ENCODE measurements around the gene APOBEC4. TPM values are rescaled to one million over a fixed set of nuclear protein-coding genes. Genes with fewer than 3 reads are reported as not detected.

The APOBEC4 gene
- total and polyA plus RNA-seq, 7 experiments from 2014 or later: 0.19 TPM; not detected in 6

DNA sequence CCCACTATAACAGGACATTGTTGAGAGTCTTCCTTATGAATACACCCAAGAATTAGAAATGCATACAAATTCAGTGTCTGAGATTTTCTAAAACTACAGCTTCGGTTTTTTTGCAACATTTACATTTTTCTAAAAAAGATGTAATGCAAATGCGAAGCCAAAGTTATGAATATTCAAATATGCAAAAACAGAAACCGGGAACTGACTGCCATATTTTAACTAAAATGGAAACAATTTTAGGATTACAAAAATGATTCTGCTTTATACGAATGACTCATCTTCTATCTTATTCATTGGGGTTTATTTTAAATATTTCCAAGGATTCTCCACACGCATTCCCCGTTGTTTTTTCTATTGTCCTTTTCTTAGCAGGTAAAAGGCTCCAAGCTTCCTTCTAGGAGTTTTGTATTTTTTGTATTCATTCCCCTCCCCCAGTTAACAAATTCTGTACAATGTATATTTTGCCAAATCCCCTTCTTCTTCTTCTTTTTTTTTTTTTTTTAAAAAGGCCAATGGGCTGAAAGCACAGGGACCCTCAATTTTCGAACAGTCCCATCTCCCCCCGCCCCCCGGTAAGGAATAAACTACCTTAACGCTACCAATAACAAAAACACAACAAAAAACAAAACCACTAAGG, 18.6 kb downstream of the APOBEC4 start:
- Mint-ChIP-seq H3K27ac (peak overlapping the region; percentile 37 to 99 (median 90)), H3K27me3 (peaks cover 0 to 21% (median 0%) of the 10 kb centered on the region in 5 donors), H3K4me3 (peak overlapping the region; percentile 89 to 100 (median 100)), H3K9me3 (peaks cover 0 to 3% (median 0%) of the 10 kb centered on the region in 11 donors), H3K36me3 (peaks cover 10 to 28% (median 12%) of the 10 kb centered on the region in 5 donors), H3K4me1 (peaks cover 22 to 57% (median 51%) of the 10 kb centered on the region in 7 donors)
- Histone ChIP-seq H3K36me3 (ENCODE audit: control insufficient read depth in 2 of 3, insufficient read depth in 3 of 3, low read length in 3 of 3) (peaks cover 9 to 13% (median 10%) of the 10 kb centered on the region in 3 experiments), H3K27me3 (ENCODE audit: control insufficient read depth in 2 of 2, insufficient read depth in 2 of 2, low read length in 2 of 2) (no peaks in the 10 kb centered on the region), H3K27ac (ENCODE audit: low read depth, low read length) (peak overlapping the region; percentile 80), H3K4me1 (ENCODE audit: control insufficient read depth in 2 of 2, insufficient read depth in 2 of 2, low read length in 2 of 2) (peaks cover 19 to 31% of the 10 kb centered on the region in 2 donors), H3K9me3 (ENCODE audit: control insufficient read depth in 2 of 3, low read length in 3 of 3) (no peaks in the 10 kb centered on the region), H3K4me3 (ENCODE audit: low read length) (peak overlapping the region; percentile 94)
- no peak for ATAC-seq
- peak in 2 of 9 donors; percentile 9 to 10 for DNase-seq
- CTCF ChIA-PET: interaction anchor here (0.6 to 1.9 kb wide), 10 partner anchors 12 to 1989 kb away, joined by 3 to 10 read pairs (median 4); no protein-coding TSS in a partner anchor
- intact Hi-C loops (cut with micrococcal nuclease): loop anchor here (1.0 to 10.0 kb wide), 18 partner anchors 44 to 1930 kb away; partner anchors contain the start of genes SMG7 (in 2 of the 2), SWT1 (in 2 of the 2), TRMT1L (in 2 of the 2) and TSEN15 (in 2 of the 2)
- POLR2A ChIA-PET: interaction anchor here (0.7 to 3.0 kb wide), 5 partner anchors 14 to 1631 kb away, joined by 3 to 10 read pairs (median 3); partner anchors contain the start of gene SMG7

DNA sequence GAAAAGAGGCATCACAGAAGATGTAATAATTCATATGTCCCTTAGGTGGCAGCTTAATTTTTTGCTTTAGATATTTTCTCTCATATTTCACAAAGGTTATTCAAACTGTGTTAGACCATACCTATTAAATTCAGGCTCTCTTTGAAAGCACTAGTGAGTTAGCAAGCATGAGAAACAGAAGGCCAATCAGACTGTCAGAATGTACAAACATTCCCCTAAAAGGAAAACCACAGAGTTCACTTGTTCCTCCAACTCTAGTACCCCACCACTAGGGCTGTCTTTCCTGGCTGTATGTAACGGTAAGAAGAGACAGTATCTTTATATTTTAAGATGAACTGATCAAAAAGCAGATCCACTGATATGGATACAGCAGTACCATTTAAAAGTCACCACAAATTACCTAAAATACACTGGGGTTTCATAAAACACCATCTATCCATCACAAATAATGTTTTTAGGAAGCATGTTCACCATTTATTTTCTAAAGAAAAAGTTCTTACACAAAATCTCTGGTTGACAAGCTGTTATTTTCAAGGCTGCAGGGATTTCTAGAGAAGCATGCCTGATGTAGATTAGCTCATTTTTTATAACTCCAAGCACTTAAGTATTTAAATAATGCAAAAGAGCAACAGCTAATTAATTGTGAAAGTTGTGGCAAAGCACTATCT, 19.3 kb downstream of the APOBEC4 start:
- H3K4me3 Mint-ChIP-seq: peak overlapping the region; percentile 89 to 100 (median 100)
- intact Hi-C loops (cut with micrococcal nuclease): loop anchor here (1.0 to 10.0 kb wide), 14 partner anchors 11 to 1931 kb away; partner anchors contain the start of genes SWT1 (in 2 of the 2), TRMT1L (in 2 of the 2), C1orf21 (in 1 of the 2) and EDEM3 (in 1 of the 2)
- peak overlapping the region; percentile 37 to 99 (median 90) for H3K27ac Mint-ChIP-seq
- peaks cover 28 to 62% (median 57%) of the 10 kb centered on the region in 7 donors for H3K4me1 Mint-ChIP-seq
- ChIA-PET CTCF (interaction anchor here (0.6 to 1.9 kb wide), 10 partner anchors 13 to 1990 kb away, joined by 3 to 10 read pairs (median 4); no protein-coding TSS in a partner anchor), POLR2A (interaction anchor here (0.7 to 3.0 kb wide), 4 partner anchors 13 to 1632 kb away, joined by 3 to 10 read pairs (median 3); partner anchors contain the start of gene SMG7)
- peaks cover 11 to 16% (median 13%) of the 10 kb centered on the region in 3 experiments for H3K36me3 ChIP-seq (ENCODE audit: control insufficient read depth in 2 of 3, insufficient read depth in 3 of 3, low read length in 3 of 3)
- H3K27me3 Mint-ChIP-seq: peaks cover 0 to 20% (median 0%) of the 10 kb centered on the region in 5 donors
- DNase-seq (peak in 7 of 9 donors; percentile 52 to 71 (median 68)), ATAC-seq (peak; percentile 55)
- peaks cover 0 to 3% (median 0%) of the 10 kb centered on the region in 11 donors for H3K9me3 Mint-ChIP-seq
- no peaks in the 10 kb centered on the region for H3K9me3 ChIP-seq (ENCODE audit: control insufficient read depth in 2 of 3, low read length in 3 of 3)
- peaks cover 10 to 29% (median 13%) of the 10 kb centered on the region in 5 donors for H3K36me3 Mint-ChIP-seq
- peak overlapping the region; percentile 80 for H3K27ac ChIP-seq (ENCODE audit: low read depth, low read length)
- H3K4me1 ChIP-seq (ENCODE audit: control insufficient read depth in 2 of 2, insufficient read depth in 2 of 2, low read length in 2 of 2): peaks cover 19 to 32% of the 10 kb centered on the region in 2 donors
- no peaks in the 10 kb centered on the region for H3K27me3 ChIP-seq (ENCODE audit: control insufficient read depth in 2 of 2, insufficient read depth in 2 of 2, low read length in 2 of 2)
- H3K4me3 ChIP-seq (ENCODE audit: low read length): peak overlapping the region; percentile 94

DNA sequence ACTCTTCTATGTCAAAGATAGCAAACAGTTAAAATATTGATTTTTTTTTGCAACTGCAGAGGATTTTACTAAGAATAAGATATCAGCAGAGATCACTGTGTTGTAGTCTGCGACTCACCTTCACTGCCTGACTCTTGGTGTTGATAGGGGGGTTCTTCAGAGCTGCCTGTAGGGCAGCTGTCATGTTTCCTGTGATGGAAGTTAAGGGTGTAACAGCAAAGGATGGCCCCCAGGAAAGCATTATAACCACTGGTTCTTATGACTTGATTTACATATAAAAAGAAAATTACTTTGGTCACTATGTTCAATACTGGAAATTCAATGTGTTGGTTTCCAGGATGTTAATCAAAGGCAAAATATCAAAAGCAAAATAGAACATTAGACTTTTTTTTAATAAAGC, 20.2 kb downstream of the APOBEC4 start:
- DNase-seq (peak in 1 of 9 donors; percentile 10), ATAC-seq (no peak)
- peak overlapping the region; percentile 94 for H3K4me3 ChIP-seq (ENCODE audit: low read length)
- H3K27ac ChIP-seq (ENCODE audit: low read depth, low read length): peak overlapping the region; percentile 80
- H3K4me3 Mint-ChIP-seq: peak overlapping the region; percentile 89 to 100 (median 100)
- intact Hi-C loops (cut with micrococcal nuclease): loop anchor here (1.0 to 10.0 kb wide), 9 partner anchors 10 to 1932 kb away; partner anchors contain the start of genes C1orf21 (in 1 of the 2) and RGS16 (in 1 of the 2)
- H3K4me1 ChIP-seq (ENCODE audit: control insufficient read depth in 2 of 2, insufficient read depth in 2 of 2, low read length in 2 of 2): peaks cover 19 to 38% of the 10 kb centered on the region in 2 donors
- peaks cover 0 to 14% (median 0%) of the 10 kb centered on the region in 5 donors for H3K27me3 Mint-ChIP-seq
- H3K27me3 ChIP-seq (ENCODE audit: control insufficient read depth in 2 of 2, insufficient read depth in 2 of 2, low read length in 2 of 2): no peaks in the 10 kb centered on the region
- peak overlapping the region; percentile 20 to 99 (median 62) for H3K27ac Mint-ChIP-seq
- CTCF ChIA-PET: interaction anchor here (0.9 to 1.9 kb wide), 4 partner anchors 22 to 284 kb away, joined by 3 to 11 read pairs (median 9); no protein-coding TSS in a partner anchor
- POLR2A ChIA-PET: interaction anchor here (1.1 to 3.0 kb wide), 2 partner anchors 15 to 161 kb away, joined by 3 to 10 read pairs; partner anchors contain the start of gene SMG7
- H3K4me1 Mint-ChIP-seq: peaks cover 35 to 71% (median 61%) of the 10 kb centered on the region in 7 donors
- no peaks in the 10 kb centered on the region for H3K9me3 ChIP-seq (ENCODE audit: control insufficient read depth in 2 of 3, low read length in 3 of 3)
- H3K9me3 Mint-ChIP-seq: peaks cover 0 to 3% (median 0%) of the 10 kb centered on the region in 11 donors
- H3K36me3 Mint-ChIP-seq: peaks cover 10 to 37% (median 20%) of the 10 kb centered on the region in 5 donors
- peaks cover 17 to 23% (median 17%) of the 10 kb centered on the region in 3 experiments for H3K36me3 ChIP-seq (ENCODE audit: control insufficient read depth in 2 of 3, insufficient read depth in 3 of 3, low read length in 3 of 3)

DNA sequence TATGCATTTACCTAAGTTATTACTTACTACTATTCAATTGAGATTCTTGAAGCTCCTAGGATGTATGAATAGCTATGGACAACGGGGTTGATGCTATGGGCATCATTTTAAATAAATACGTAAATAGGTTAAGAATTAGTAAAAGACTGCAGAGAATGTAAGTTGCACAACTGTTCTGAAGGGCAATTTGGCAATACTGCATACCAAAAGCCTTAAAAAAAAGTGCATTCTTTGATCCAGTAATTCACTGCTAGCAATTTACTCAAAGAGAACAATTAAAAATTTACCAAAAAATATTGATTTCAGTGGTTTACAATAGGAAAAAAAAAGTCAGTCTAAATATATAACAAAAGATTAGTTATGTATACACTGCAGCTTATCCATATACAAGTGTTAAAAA, 21.0 kb downstream of the APOBEC4 start:
- Histone ChIP-seq H3K4me3 (ENCODE audit: low read length) (no peak overlapping the region), H3K36me3 (ENCODE audit: control insufficient read depth in 2 of 3, insufficient read depth in 3 of 3, low read length in 3 of 3) (peaks cover 17 to 23% (median 17%) of the 10 kb centered on the region in 3 experiments), H3K27me3 (ENCODE audit: control insufficient read depth in 2 of 2, insufficient read depth in 2 of 2, low read length in 2 of 2) (no peaks in the 10 kb centered on the region), H3K4me1 (ENCODE audit: control insufficient read depth in 2 of 2, insufficient read depth in 2 of 2, low read length in 2 of 2) (peaks cover 19 to 38% of the 10 kb centered on the region in 2 donors), H3K9me3 (ENCODE audit: control insufficient read depth in 2 of 3, low read length in 3 of 3) (no peaks in the 10 kb centered on the region), H3K27ac (ENCODE audit: low read depth, low read length) (peak overlapping the region; percentile 80)
- DNase-seq (no peak), ATAC-seq (no peak)
- ChIA-PET POLR2A (interaction anchor here (1.0 to 3.0 kb wide), 3 partner anchors 12 to 160 kb away, joined by 3 to 10 read pairs (median 4); partner anchors contain the start of gene SMG7), CTCF (interaction anchor here (0.6 to 1.8 kb wide), 3 partner anchors 23 to 1473 kb away, joined by 3 to 11 read pairs (median 3); no protein-coding TSS in a partner anchor)
- Mint-ChIP-seq H3K4me1 (peaks cover 35 to 71% (median 64%) of the 10 kb centered on the region in 7 donors), H3K4me3 (peak overlapping the region; percentile 30 to 100 (median 80)), H3K27ac (peak overlapping the region in 3 of 9 donors; percentile 47 to 74 (median 68)), H3K36me3 (peaks cover 10 to 37% (median 20%) of the 10 kb centered on the region in 5 donors), H3K27me3 (peaks cover 0 to 12% (median 0%) of the 10 kb centered on the region in 5 donors), H3K9me3 (peaks cover 0 to 3% (median 0%) of the 10 kb centered on the region in 11 donors)
- intact Hi-C loops (cut with micrococcal nuclease): loop anchor here (2.0 to 10.0 kb wide), 4 partner anchors 89 to 1933 kb away; partner anchors contain the start of genes C1orf21 (in 1 of the 2) and RGS16 (in 1 of the 2)

DNA sequence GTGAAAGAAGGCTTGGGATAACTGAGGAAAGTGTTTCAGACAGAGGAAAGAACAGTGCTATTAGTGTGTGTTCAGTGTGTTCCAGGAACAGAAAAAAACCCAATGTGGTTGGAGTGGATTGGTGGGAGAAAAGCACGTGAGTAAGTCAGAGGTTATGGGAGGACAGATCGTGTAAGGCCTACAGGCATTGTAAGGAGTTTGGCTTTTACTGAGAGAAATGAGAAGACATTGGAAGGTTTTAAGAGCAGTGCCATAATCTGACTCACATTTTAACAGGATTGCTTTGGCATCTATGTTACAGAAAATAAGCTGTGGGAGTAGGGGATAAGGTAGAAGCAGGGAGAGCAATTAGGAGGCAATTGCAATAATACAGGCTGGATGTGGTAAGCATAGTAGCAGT, 22.4 kb downstream of the APOBEC4 start:
- Histone ChIP-seq H3K4me1 (ENCODE audit: control insufficient read depth in 2 of 2, insufficient read depth in 2 of 2, low read length in 2 of 2) (peaks cover 17 to 43% of the 10 kb centered on the region in 2 donors), H3K27me3 (ENCODE audit: control insufficient read depth in 2 of 2, insufficient read depth in 2 of 2, low read length in 2 of 2) (no peaks in the 10 kb centered on the region), H3K4me3 (ENCODE audit: low read length) (peak overlapping the region; percentile 13), H3K27ac (ENCODE audit: low read depth, low read length) (peak overlapping the region; percentile 45), H3K36me3 (ENCODE audit: control insufficient read depth in 2 of 3, insufficient read depth in 3 of 3, low read length in 3 of 3) (peaks cover 17 to 25% (median 17%) of the 10 kb centered on the region in 3 experiments), H3K9me3 (ENCODE audit: control insufficient read depth in 2 of 3, low read length in 3 of 3) (no peaks in the 10 kb centered on the region)
- intact Hi-C loops (cut with micrococcal nuclease): loop anchor here (5.0 to 10.0 kb wide), 3 partner anchors 754 to 1934 kb away; partner anchors contain the start of genes C1orf21 (in 1 of the 2) and RGS16 (in 1 of the 2)
- no peak for DNase-seq
- ATAC-seq: no peak
- Mint-ChIP-seq H3K4me1 (peaks cover 31 to 71% (median 55%) of the 10 kb centered on the region in 7 donors), H3K9me3 (peaks cover 0 to 3% (median 0%) of the 10 kb centered on the region in 11 donors), H3K27ac (peak overlapping the region; percentile 10 to 92 (median 74)), H3K4me3 (peak overlapping the region; percentile 12 to 100 (median 59)), H3K36me3 (peaks cover 10 to 37% (median 22%) of the 10 kb centered on the region in 5 donors), H3K27me3 (peaks cover 0 to 4% (median 0%) of the 10 kb centered on the region in 5 donors)
- CTCF ChIA-PET: no interaction called here
- POLR2A ChIA-PET: no interaction called here

Data from naive thymus-derived CD4-positive, alpha-beta T cell (primary cell).